GM19099 (cell line): ENCODE data around the gene IL23A.

Experiments
- POLR2A ChIP-seq: IDR thresholded peaks from 3 replicates; pipeline ENCODE4 v1.6.1; 2011; ENCODE audit warnings: low read depth; ENCODE audit not compliant: insufficient read length; ENCODE audit errors: extremely low read depth

The IL23A gene

DNA sequence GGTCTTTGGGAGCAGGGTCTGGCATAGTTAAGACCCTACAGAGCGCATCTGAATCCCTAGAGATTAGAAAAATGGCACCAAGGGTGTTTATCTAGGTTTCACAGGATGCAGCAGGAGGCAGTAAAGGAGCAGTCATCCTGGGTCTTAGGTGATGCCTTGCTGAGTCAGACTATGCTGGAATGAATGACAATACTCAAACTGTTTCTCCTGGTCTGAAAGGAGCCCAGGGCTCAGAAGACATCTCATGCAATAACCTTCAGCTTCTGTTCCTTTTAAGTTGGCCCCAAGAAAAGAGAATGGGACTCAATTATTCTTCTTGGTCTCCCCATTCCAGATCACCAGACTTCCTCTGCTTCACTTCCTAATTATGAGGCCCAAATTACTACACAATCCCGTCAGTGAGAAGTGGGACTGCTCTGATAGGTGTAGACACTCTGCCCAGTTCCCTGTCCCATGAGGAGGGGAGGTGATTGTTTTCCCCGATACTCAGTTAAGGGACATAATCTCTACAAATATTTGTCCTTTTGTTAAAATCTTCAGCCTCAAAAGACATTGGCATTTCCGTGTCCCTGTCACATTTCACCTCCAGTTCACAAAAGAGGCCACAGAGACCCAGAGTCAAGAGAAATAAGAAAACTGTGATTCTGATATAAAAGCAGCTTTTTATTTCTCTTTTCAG lies 38.8 kb downstream of the IL23A start:
- TF ChIP-seq POLR2A, result no peak

DNA sequence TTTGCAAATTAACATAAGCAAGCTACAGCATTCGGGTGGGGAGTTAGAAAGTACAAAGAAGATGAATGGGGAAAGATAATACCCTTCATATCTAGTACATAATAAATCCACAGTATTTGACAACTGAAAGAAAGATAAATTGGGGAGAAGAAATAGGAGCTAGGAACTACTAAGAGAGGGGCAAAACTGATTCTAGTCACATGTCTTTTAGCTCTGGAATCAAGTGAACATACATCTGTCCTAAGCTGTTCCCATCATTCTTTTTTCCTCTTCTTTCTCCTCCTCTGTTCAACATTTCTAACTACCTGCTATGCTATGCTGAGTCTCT lies 39.3 kb downstream of the IL23A start:
- no peak for TF ChIP-seq POLR2A

DNA sequence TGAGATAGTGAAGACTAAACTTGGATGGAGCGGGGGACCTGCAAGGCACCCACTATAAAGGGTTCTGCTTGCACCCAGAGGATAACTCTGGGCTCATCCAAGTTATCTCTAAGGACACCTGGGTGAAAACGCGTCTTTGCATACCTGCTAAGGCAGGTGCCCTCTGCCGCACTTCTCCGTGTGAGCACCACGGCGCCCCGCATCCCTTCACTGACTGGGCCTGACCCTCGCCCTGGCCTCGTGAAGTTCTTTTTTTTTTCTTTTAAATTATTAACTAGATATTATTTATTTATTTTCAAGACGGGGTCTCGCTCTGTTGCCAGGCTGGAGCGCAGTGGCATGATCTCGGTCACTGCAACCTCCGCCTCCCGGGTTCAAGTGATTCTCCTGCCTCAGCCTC lies 43.9 kb downstream of the IL23A start:
- no peak for TF ChIP-seq POLR2A

DNA sequence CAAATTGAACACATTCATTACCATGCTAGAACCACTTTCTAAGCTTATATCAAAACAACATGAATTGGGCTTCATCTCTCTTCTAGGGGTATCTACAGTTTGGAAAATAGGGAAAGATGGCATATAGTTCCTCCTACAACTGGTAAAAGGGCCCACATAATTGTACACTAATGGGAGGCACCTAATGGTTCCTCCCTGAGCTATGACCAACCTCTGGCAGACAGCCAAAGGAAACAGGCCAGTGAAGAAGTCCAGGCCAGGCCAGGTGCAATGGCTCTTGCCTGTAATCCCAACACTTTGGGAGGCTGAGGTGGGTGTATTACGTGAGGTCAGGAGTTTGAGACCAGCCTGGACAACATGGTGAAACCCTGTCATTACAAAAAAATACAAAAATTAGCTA lies 47.2 kb downstream of the IL23A start:
- no peak for TF ChIP-seq POLR2A

DNA sequence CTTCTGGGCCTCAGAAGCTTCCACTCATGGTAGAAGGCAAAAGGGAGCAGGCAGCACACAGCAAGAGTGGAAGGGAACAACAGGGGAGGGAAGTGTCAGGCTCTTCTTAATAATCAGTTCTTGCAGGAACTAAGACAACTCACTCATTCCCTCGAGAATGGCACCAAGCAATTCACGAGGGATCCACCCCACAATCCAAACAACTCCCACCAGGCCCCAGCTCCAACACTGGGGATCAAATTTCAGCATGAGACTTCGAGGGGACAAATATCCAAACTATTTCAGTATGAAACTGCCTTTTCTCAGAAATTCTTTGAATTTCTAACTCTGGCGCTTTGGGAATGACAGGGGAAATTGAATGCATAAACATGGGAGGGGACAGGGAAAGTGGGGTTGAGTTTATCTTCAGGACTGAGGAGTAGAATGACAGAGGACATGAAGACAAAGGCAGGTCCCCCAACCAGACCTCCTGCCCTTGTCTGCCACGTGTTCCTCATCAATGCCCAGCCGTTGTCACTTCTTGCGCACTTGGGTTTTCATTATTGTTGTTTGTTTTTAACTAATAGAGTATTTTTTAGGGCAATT lies 48.6 kb downstream of the IL23A start:
- no peak for TF ChIP-seq POLR2A

DNA sequence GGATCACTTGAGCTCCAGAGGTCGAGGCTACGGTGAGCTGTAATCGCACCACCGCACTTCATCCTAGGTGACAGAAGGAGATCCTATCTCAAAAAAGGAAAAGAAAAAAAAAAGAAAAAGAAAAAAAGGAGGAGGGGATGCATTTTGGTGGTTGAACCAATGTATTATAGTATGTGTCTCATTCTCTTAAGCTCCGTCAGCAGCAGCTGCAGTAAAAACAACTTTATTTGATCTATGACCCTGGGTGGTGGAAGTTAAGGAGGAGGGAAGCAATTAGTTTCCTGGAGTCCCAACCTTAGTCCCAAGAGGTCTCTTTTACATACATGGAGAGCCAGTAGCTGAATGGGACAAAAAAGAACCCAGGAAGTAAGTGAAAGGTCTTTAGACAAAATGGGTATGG lies 50.7 kb downstream of the IL23A start:
- no peak for TF ChIP-seq POLR2A
